ENCODE data around the gene PSTPIP1.

Gene PSTPIP1

GRCh38 chr15:77042955-77043920 lies 48.3 kb downstream of the PSTPIP1 start:
- no peak for DNase-seq (ENCODE audit: low spot score)

GRCh38 chr15:77044228-77045042 lies 49.5 kb downstream of the PSTPIP1 start:
- DNase-seq (ENCODE audit: low spot score), result no peak

DNA sequence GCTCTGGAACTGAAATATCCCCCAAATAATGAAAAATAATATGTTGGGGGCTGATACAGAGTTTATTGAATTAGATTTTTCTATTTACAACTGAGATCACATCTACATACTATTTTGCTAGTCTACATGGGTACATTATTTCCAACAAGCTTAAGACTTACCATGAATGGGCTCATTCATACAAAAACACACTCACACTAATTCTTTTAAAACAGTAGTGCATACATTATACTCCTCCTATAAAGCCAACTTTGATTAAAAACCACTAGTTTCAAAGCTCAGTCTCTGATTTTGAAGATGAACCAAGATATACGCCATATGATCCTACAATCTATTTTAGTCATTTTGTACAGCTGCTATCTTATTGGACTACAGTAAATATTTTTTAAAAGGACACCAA lies 51.1 kb downstream of the PSTPIP1 start:
- no peak for DNase-seq (ENCODE audit: low spot score)

GRCh38 chr15:77046704-77047412 lies 51.9 kb downstream of the PSTPIP1 start:
- DNase-seq (ENCODE audit: low spot score), result no peak

GRCh38 chr15:77048135-77048876 lies 53.4 kb downstream of the PSTPIP1 start:
- no peak for DNase-seq (ENCODE audit: low spot score)

GRCh38 chr15:77052556-77052955 lies 57.6 kb downstream of the PSTPIP1 start:
- DNase-seq (ENCODE audit: low spot score), result no peak

- DNase-seq (ENCODE audit: low spot score), result no peak
Observed at GRCh38 chr15:77053709-77054108, 58.8 kb downstream of the PSTPIP1 start.

DNA sequence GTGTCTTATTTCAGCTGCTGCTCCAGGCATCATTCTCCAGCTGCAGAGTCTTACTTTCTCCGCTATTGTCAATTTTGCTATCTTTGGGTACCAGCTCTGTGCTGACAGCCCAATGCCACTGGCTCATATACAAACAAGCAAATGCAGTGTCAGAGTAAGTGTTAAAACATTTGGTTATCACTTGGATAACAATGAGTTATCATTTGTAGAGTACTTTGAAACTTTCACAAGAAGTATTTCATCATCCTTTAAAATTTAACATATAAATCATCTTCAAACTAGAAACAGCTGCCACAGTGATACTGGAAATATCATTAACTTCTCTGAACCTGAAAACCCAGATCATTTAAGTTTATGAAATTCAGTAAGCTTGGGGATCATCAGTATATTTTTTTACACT lies 62.1 kb downstream of the PSTPIP1 start:
- DNase-seq (ENCODE audit: low spot score), result no peak

- no peak for DNase-seq (ENCODE audit: low spot score)
Observed at GRCh38 chr15:77057685-77058084, 62.8 kb downstream of the PSTPIP1 start.

GRCh38 chr15:77058468-77058867 lies 63.5 kb downstream of the PSTPIP1 start:
- no peak for DNase-seq (ENCODE audit: low spot score)

GRCh38 chr15:77059786-77060361 lies 64.9 kb downstream of the PSTPIP1 start:
- no peak for DNase-seq (ENCODE audit: low spot score)

DNA sequence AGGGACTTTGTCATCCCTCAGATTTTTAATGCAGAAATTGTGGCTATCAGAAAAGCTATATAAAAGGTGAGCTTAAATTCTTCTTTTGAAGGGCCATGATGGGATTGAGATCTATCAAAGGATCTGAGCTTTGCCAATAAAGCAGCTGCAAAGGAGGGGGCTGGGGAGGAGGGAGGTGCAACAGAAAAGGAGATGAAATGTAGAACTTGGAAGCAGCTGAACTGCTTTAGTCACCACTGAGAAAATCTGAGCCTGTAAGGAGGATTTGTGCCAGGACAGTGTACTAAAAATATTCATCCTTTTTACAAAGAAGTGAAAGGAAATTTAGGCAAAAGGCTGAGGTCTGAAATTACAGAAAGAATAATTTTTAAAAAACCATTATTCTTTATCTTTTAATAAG lies 65.6 kb downstream of the PSTPIP1 start:
- DNase-seq (ENCODE audit: low spot score), result no peak

DNA sequence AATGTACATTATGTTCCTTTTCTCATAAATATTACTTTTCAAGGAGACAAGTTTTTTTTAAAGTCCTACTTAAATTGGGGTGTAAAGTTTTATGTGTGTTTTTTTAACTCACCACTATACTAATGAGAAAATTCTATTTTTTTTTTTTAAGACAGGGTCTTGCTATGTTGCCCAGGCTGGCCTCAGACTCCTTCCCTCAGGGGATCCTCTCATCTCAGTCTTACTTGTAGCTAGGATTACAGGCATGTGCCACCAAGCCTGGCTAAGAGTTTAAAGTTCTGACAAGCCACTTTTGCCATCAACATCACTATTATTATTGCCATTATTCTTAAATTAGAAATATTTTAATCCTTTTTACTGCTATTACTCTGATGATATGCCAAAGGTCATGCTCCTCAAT lies 68.3 kb downstream of the PSTPIP1 start:
- DNase-seq (ENCODE audit: low spot score), result no peak

DNA sequence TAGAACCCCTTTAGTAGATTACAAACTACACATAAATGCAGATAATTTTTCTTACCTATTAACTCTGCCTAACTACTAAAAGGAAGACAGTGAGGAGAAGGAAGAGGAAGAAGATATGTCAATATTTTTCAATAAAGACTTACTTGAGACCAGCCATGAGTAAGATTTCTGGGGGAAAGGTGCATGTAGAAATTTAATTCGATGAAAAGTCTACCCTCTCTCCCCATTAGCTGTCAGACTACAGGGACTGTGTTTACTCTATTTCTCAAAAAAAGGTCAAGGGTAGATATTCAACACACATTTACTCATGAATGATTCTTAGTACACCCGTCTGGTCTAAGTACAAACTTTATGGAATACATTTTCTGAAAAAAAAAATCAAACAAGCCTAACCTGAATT lies 69.1 kb downstream of the PSTPIP1 start:
- no peak for DNase-seq (ENCODE audit: low spot score)

DNA sequence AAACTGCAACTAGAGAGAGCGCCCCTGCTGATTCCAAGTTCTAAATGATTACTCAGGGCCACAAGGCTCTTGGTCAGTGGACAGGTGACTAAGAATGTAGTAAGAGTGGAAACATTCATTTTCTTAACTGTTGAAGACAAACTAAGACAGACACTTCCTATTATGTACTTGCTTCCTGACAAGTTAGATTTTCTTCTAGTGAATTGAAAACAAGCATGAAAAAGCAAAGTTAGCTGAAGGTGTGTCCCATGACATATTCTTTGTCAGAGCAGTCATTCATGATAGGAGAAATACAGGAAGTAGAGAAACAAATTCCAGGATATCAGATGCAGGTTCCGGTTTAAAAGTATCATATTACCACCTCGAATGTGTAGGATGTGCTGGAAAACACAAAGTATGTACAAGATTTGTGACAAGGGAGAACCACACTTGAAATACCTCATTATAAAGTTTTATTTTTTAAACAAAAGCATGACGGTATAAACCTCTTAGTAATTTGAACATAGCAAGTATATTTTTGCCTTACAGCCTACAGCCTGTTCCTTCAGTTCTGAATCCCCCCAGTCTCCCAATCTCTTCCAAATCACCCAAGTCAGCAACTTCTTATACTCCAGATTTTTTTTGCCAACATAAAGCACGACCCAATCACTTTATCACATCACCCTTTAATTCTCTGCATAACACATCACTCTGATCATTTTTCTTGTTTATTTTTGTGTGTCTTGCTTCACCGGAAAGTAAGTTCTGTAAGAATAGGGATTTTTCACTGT lies 69.8 kb downstream of the PSTPIP1 start:
- DNase-seq (ENCODE audit: low spot score), result no peak

DNA sequence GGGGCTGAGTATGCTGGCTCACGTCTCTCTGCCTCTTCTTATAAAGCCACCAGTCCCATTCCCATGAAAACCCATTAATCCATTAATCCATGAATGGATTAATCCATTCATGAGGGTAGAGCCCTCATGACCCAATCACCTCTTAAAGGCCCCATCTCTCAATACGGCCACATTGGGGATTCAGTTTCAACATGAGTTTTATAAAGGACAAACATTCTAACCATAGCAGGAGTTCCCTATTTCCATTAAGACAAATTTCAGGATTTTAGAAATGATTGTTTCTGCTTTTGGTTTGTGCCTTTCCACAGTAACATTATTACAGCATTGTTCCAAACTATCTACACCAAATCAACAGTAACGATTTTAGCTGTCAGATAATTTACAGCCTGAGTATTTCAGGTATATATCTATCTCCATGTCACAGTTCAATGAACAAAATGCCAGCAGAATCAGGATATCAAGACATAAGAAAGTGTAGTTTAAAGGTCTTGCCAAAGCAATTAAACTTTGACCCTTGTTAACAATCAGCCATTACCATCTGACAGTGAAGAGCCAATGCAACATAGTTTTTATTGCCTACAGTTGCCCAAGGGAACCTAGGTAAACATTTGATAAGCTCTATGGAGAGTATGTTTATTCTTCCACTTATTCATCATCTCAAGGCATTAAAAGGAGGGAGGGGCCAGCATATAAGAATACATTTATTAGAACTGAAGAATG lies 72.2 kb downstream of the PSTPIP1 start:
- no peak for DNase-seq (ENCODE audit: low spot score)

DNA sequence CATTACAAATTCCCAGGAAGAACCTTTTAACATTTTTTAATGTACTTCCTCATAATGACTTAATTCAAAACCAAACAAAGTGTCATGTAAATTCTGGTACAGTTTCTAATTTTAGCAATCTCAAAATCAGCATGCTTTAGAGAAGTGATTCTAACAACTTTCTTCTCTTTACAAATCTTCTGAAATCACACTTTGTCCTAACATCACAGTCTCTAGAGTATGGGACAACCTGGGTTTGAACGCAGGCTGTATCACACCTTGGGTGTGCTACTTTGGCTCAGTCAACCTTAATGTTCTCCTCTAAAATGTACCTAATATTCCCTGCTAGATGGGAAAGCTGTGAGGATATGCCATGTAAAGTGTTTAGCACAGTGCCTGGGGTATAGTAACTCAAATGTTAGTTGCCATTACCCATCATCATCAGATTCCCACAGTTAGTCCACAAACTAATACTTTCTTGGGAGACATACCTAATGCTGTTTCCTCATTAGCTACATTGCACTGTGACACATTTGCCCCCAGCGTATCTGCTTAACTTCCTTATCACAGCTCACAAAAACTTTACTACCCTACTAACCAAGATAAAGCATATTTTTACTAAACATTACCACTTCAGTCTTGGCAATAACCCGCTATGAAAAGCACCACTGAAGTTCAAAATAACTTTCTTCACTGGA lies 72.9 kb downstream of the PSTPIP1 start:
- DNase-seq (ENCODE audit: low spot score), result no peak

DNA sequence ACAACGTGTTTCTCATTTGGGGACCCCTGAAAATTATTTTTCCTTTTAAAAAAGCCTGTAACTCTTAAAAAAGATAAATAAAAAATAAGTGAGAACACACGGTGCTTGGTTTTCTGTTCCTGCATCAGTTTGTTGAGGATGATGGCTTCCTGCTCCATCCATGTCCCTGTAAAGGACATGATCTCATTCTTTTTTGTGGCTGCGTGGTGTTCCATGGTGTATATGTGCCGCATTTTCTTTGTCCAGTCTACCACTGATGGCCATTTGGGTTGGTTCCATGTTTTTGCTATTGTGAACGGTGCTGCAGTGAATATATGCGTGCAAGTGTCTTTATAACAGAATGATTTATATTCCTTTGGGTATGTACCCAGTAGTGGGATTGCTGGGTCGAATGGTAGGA lies 73.7 kb downstream of the PSTPIP1 start:
- no peak for DNase-seq (ENCODE audit: low spot score)

- DNase-seq (ENCODE audit: low spot score), result no peak
Observed at GRCh38 chr15:77069521-77070121, 74.7 kb downstream of the PSTPIP1 start.
